H1 (cell line): ENCODE data around the gene TNFRSF1A. TPM values are rescaled to one million over a fixed set of nuclear protein-coding genes. Genes with fewer than 3 reads are reported as not detected.

Experiments
- CTCF ChIA-PET: fragments of 300-600 bp; sonication (Branson Sonifier 250); formaldehyde crosslinking; loops from one replicate; lab custom pipeline; 2021; ENCODE audit not compliant: partially characterized antibody; lab: Charles Lee
- POLR2A ChIA-PET: fragments of 300-600 bp; sonication (Branson Sonifier 250); formaldehyde crosslinking; loops from one replicate; lab custom pipeline; 2021; ENCODE audit warnings: inconsistent platforms; ENCODE audit not compliant: partially characterized antibody; lab: Charles Lee
- DNase-seq, 2 experiments: peaks; one replicate each; pipeline versions ENCODE4 v3.0.0 to v3.0.0-alpha.2; 2010 to 2022; ENCODE audit warnings: low spot score in 2 of 2, low read depth in 1 of 2, mixed read lengths in 1 of 2
- FAIRE-seq: peaks from 2 replicates; lab custom pipeline; 2011; peaks lifted over from hg19 to GRCh38; lab: Jason Lieb, UNC
- H2AFZ ChIP-seq: 2 replicates; pipeline ENCODE4 v1.8.1; 2012; ENCODE audit warnings: low read length, inconsistent platforms
- H2AK5ac ChIP-seq: 2 replicates; pipeline ENCODE4 v1.6.1; 2013; ENCODE audit warnings: low read depth, low read length
- H2BK120ac ChIP-seq: replicated peaks from 2 replicates; pipeline ENCODE3; 2013; ENCODE audit warnings: low read depth, low read length, inconsistent platforms
- H2BK12ac ChIP-seq: 2 replicates; pipeline ENCODE4 v1.6.1; 2013; ENCODE audit warnings: low read depth, low read length
- H2BK15ac ChIP-seq: 2 replicates; pipeline ENCODE4 v1.6.1; 2013; ENCODE audit warnings: low read length
- H2BK20ac ChIP-seq: 2 replicates; pipeline ENCODE4 v1.6.1; 2013; ENCODE audit warnings: low read length
- H2BK5ac ChIP-seq: 2 replicates; pipeline ENCODE4 v1.6.1; 2013; ENCODE audit warnings: low read depth, low read length
- H3K14ac ChIP-seq: 2 replicates; pipeline ENCODE4 v1.6.1; 2013; ENCODE audit warnings: inconsistent platforms; ENCODE audit not compliant: insufficient read length
- H3K18ac ChIP-seq: 2 replicates; pipeline ENCODE4 v1.6.1; 2013; ENCODE audit warnings: low read length; ENCODE audit errors: extremely low read depth
- H3K23ac ChIP-seq: 2 replicates; pipeline ENCODE4 v1.6.1; 2013; ENCODE audit warnings: inconsistent platforms; ENCODE audit not compliant: insufficient read length
- H3K23me2 ChIP-seq: 2 replicates; pipeline ENCODE4 v1.6.1; 2013; ENCODE audit warnings: low read depth, low read length
- H3K27ac ChIP-seq: 2 replicates; pipeline ENCODE4 v1.6.1; 2011; ENCODE audit warnings: low read depth, low read length, inconsistent platforms
- H3K27me3 ChIP-seq, 4 experiments: replicated peaks in 1 of 4; 1 replicate in 1 of 4; 2 replicates in 3 of 4; pipeline versions ENCODE4 v1.6.1 to v1.8.1; 2011 to 2013; ENCODE audit warnings: low read length in 3 of 4, mild to moderate bottlenecking in 3 of 4, inconsistent platforms in 2 of 4, mixed read lengths in 2 of 4, moderate library complexity in 1 of 4; ENCODE audit not compliant: control insufficient read depth in 3 of 4, insufficient read depth in 3 of 4; ENCODE audit errors: extremely low read depth in 1 of 4
- H3K36me3 ChIP-seq, 4 experiments: 2 replicates each; pipeline versions ENCODE4 v1.6.1 to v1.8.1; 2011 to 2013; ENCODE audit warnings: mild to moderate bottlenecking in 4 of 4, low read length in 3 of 4, moderate library complexity in 2 of 4, control low read depth in 1 of 4, inconsistent platforms in 1 of 4; ENCODE audit not compliant: insufficient read depth in 4 of 4, control insufficient read depth in 2 of 4
- H3K4ac ChIP-seq: replicated peaks from 2 replicates; pipeline ENCODE3; 2013; ENCODE audit warnings: low read length, low read depth, mixed read lengths, inconsistent platforms; ENCODE audit not compliant: insufficient read length
- H3K4me1 ChIP-seq, 4 experiments: replicated peaks in 1 of 4; 1 replicate in 1 of 4; 2 replicates in 3 of 4; pipeline versions ENCODE4 v1.6.1 to v1.8.1; 2011 to 2013; ENCODE audit warnings: low read length in 3 of 4, inconsistent platforms in 2 of 4, mixed read lengths in 1 of 4; ENCODE audit not compliant: insufficient read depth in 4 of 4, control insufficient read depth in 3 of 4
- H3K4me2 ChIP-seq, 2 experiments: 2 replicates each; pipeline versions ENCODE4 v1.6.1 to v1.8.1; 2011 to 2013; ENCODE audit warnings: low read depth in 2 of 2, low read length in 2 of 2, control low read depth in 1 of 2, inconsistent platforms in 1 of 2, mild to moderate bottlenecking in 1 of 2; ENCODE audit not compliant: insufficient read depth in 1 of 2
- H3K4me3 ChIP-seq, 4 experiments: fragments of 200-600, 300-600 bp in 1 of 4; sonication (generic), shearing (Covaris generic), sonication (Bioruptor Twin) in 1 of 4; 2 replicates each; pipeline versions ENCODE4 v1.5.1 to v1.8.1; 2011 to 2016; ENCODE audit warnings: low read length in 4 of 4, low read depth in 3 of 4, control low read depth in 2 of 4, inconsistent platforms in 2 of 4, mild to moderate bottlenecking in 2 of 4, mixed read lengths in 1 of 4, moderate library complexity in 1 of 4; ENCODE audit not compliant: insufficient read depth in 2 of 4; ENCODE audit errors: extremely low read depth in 1 of 4
- H3K56ac ChIP-seq: replicated peaks from 2 replicates; pipeline ENCODE3; 2013; ENCODE audit warnings: low read depth, mild to moderate bottlenecking, mixed read lengths, low read length, inconsistent platforms; ENCODE audit not compliant: insufficient read length
- H3K79me1 ChIP-seq: 2 replicates; pipeline ENCODE4 v1.6.1; 2013; ENCODE audit warnings: low read depth, low read length, control low read depth
- H3K79me2 ChIP-seq, 2 experiments: 2 replicates each; pipeline versions ENCODE4 v1.6.1 to v1.8.1; 2012 to 2013; ENCODE audit warnings: low read length in 2 of 2, mild to moderate bottlenecking in 2 of 2, inconsistent platforms in 1 of 2; ENCODE audit not compliant: insufficient read depth in 2 of 2, control insufficient read depth in 1 of 2
- H3K9ac ChIP-seq, 4 experiments: replicated peaks in 1 of 4; 1 replicate in 1 of 4; 2 replicates in 3 of 4; pipeline versions ENCODE4 v1.6.1 to v1.8.1; 2011 to 2013; ENCODE audit warnings: low read depth in 3 of 4, low read length in 3 of 4, control low read depth in 2 of 4, mild to moderate bottlenecking in 2 of 4, moderate library complexity in 2 of 4, inconsistent platforms in 1 of 4; ENCODE audit errors: extremely low read depth in 1 of 4
- H3K9me3 ChIP-seq, 2 experiments: 2 replicates each; pipeline versions ENCODE4 v1.6.1 to v1.8.1; 2012 to 2013; ENCODE audit warnings: mild to moderate bottlenecking in 2 of 2, moderate library complexity in 2 of 2, control low read depth in 1 of 2, inconsistent platforms in 1 of 2, low read depth in 1 of 2, low read length in 1 of 2, mixed read lengths in 1 of 2; ENCODE audit not compliant: insufficient read depth in 2 of 2
- H4K20me1 ChIP-seq, 2 experiments: replicated peaks in 1 of 2; 2 replicates each; pipeline versions ENCODE3 to v1.8.1; 2011 to 2013; ENCODE audit warnings: inconsistent platforms in 2 of 2, low read length in 2 of 2, mild to moderate bottlenecking in 1 of 2; ENCODE audit not compliant: insufficient read depth in 2 of 2, control insufficient read depth in 1 of 2
- H4K5ac ChIP-seq: 2 replicates; pipeline ENCODE4 v1.6.1; 2013; ENCODE audit warnings: low read length, low read depth, mixed read lengths, inconsistent platforms; ENCODE audit not compliant: insufficient read length
- H4K8ac ChIP-seq: 2 replicates; pipeline ENCODE4 v1.8.0; 2013; ENCODE audit warnings: mild to moderate bottlenecking, moderate library complexity, low read length, inconsistent platforms; ENCODE audit not compliant: insufficient read depth; ENCODE audit errors: extremely low read depth
- H4K91ac ChIP-seq: replicated peaks from 2 replicates; pipeline ENCODE3; 2013; ENCODE audit warnings: low read length, mixed read lengths, inconsistent platforms; ENCODE audit not compliant: insufficient read length
- CEBPB ChIP-seq: IDR thresholded peaks from 2 replicates; pipeline ENCODE4 v1.6.1; 2012; ENCODE audit warnings: low read depth, low read length
- CHD2 ChIP-seq: IDR thresholded peaks from 2 replicates; pipeline ENCODE4 v1.6.1; 2012; ENCODE audit warnings: low read length, improper control_type of control experiment
- EP300 ChIP-seq, 2 experiments: IDR thresholded peaks; 1 replicate in 1 of 2; 2 replicates in 1 of 2; pipeline ENCODE4 v1.6.1; 2011 to 2012; ENCODE audit warnings: low read depth in 2 of 2, low read length in 2 of 2, mild to moderate bottlenecking in 2 of 2, borderline replicate concordance in 1 of 2, inconsistent platforms in 1 of 2, moderate library complexity in 1 of 2
- EZH2 ChIP-seq: fragments of 200-600 bp; sonication (generic); IDR thresholded peaks from 2 replicates; pipeline ENCODE4 v1.7.1; 2012; ENCODE audit warnings: low read depth, mild to moderate bottlenecking, moderate library complexity, low read length, inconsistent platforms; ENCODE audit not compliant: severe bottlenecking
- KDM4A ChIP-seq: IDR thresholded peaks from one replicate; pipeline ENCODE4 v1.7.1; 2012; ENCODE audit warnings: low read depth, mild to moderate bottlenecking, moderate library complexity, low read length, inconsistent platforms; ENCODE audit not compliant: severe bottlenecking
- POU5F1 ChIP-seq: IDR thresholded peaks from 2 replicates; pipeline ENCODE4 v1.6.1; 2011; ENCODE audit warnings: low read depth, mild to moderate bottlenecking, low read length, moderate library complexity
- SIRT6 ChIP-seq: IDR thresholded peaks from one replicate; pipeline ENCODE4 v1.7.1; 2012; ENCODE audit warnings: low read length, inconsistent platforms
- TAF1 ChIP-seq: IDR thresholded peaks from 2 replicates; pipeline ENCODE4 v1.6.1; 2011; ENCODE audit warnings: mild to moderate bottlenecking, low read depth, low read length
- ZNF274 ChIP-seq: IDR thresholded peaks from 2 replicates; pipeline ENCODE4 v1.7.0; 2012; ENCODE audit warnings: low read length, borderline replicate concordance; ENCODE audit errors: extremely low read depth
- WGBS, 2 experiments: shearing (Covaris generic) in 1 of 2; methylation state at CpG; one replicate each; pipeline versions ENCODE4 v1.1.6 to v1.1.7; 2013 to 2015; ENCODE audit warnings: low lambda C conversion rate in 2 of 2, mixed read lengths in 2 of 2, inconsistent platforms in 1 of 2, low coverage in 1 of 2, missing lambda C conversion rate in 1 of 2; ENCODE audit not compliant: insufficient replicate concordance in 2 of 2, insufficient coverage in 1 of 2, insufficient read length in 1 of 2; ENCODE audit errors: extremely low coverage in 1 of 2, missing lambda C conversion rate in 1 of 2; 5-methylcytosine and 5-hydroxymethylcytosine counted together
- polyA plus RNA-seq, 7 experiments: library from polyadenylated mRNA; depleted of rRNA in 3 of 7; stranded (reverse) in 5 of 7; unstranded in 2 of 7; fragments of >200 nt in 5 of 7; fragments of 200-250 nt in 2 of 7; gene quantifications; 1 replicate in 5 of 7; 2 replicates in 1 of 7; 4 replicates in 1 of 7; pipeline versions ENCODE4 v1.2.1 to v1.2.3, GENCODE V29; 2011 to 2013; ENCODE audit warnings: missing spikeins in 2 of 7, mixed read lengths in 2 of 7
- total RNA-seq: library from RNA; stranded (reverse); fragmentation: NEBNext Ultra II Directional; extraction: Animal tissue kit (Norgen Biotek cat#: 25700); gene quantifications from 2 replicates; pipeline ENCODE4 v1.2.1, GENCODE V29; 2021
- TF ChIP-seq, protein P1 (sequence below): IDR thresholded peaks from 2 replicates; pipeline ENCODE4 v1.6.1; 2012; ENCODE audit warnings: inconsistent platforms

Gene TNFRSF1A
- total and polyA plus RNA-seq, 2 of the 8 experiments (the other 6 are each of a cell fraction or from before 2014, with no cell fraction given), result 28.7 to 42.1 TPM

DNA sequence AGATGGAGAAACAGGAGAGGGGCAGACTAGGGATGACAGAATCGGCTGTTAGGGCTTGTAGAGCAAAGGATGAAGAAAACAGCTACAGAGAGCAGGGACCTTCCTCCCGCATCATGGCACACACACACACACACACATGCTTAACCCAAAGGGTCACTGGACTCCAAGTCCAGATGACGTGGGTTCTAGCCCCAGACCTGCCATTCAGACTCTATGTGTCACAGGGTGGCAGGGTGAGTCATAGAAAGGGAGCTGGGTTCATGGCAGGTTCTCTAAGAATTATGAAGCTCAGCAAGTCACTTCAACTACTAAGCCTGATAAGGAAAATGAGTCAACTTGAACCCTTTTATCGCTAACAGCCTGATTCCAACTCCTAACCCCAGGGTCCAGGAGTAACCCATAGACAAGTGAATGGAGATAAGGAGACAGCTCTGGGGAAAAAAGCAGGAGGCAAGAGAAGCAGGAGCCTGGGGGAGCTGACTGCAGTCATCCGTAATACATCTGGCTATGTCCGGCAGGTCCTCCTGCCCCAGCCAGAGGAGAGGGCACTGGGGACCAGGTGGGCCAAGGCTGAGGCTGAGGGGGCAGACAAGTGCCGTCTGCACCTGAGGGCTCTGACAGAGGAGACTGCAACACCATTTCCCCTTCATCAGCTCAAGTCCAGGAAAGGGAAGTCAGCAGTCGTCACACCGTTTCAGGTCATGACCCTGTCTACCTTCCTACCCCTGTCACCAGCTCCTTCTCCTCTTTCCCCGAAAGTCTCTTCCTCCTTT lies 3.6 kb upstream of the TNFRSF1A start:
- no peak overlapping the region for H3K14ac ChIP-seq
- H3K27ac ChIP-seq, result no peak overlapping the region
- no peak overlapping the region for H2BK20ac ChIP-seq
- H3K79me1 ChIP-seq, result peaks cover 3% of the 10 kb centered on the region
- H3K9ac ChIP-seq, result no peak overlapping the region
- ChIA-PET CTCF (interaction anchor here (0.8 to 8.9 kb wide), 15 partner anchors 9 to 130 kb away, joined by 3 to 74 read pairs (median 5); no protein-coding TSS in a partner anchor), POLR2A (interaction anchor here (0.5 to 17.1 kb wide), 14 partner anchors 11 to 193 kb away, joined by 3 to 286 read pairs (median 5); partner anchors contain the start of genes SCNN1A and VAMP1)
- DNase-seq (no peak), FAIRE-seq (no peak)
- TF ChIP-seq TAF1 (no peak), KDM4A (no peak), POU5F1 (no peak), SIRT6 (no peak), CEBPB (no peak), CHD2 (no peak), EZH2 (no peak), ZNF274 (no peak), EP300 (IDR thresholded peaks at IDR 0.05; ENCODE audit: borderline replicate concordance in 1 of 2, low read depth in 2 of 2, low read length in 2 of 2) (no peak)
- TF ChIP-seq, protein P1, sequence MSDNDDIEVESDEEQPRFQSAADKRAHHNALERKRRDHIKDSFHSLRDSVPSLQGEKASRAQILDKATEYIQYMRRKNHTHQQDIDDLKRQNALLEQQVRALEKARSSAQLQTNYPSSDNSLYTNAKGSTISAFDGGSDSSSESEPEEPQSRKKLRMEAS, result no peak
- H3K4me1 ChIP-seq, result peaks cover 3 to 17% (median 15%) of the 10 kb centered on the region in 4 experiments
- no peak overlapping the region for H2BK120ac ChIP-seq
- 92% methylated on average over 10 of the region's 10 CpGs; no CpG with 5 or more reads in 1 of the 2 experiments for WGBS, 2 experiments
- H2AK5ac ChIP-seq, result no peak overlapping the region
- H3K18ac ChIP-seq, result no peak overlapping the region
- no peak overlapping the region for H2BK12ac ChIP-seq
- peaks cover 4 to 16% of the 10 kb centered on the region in 2 experiments; a peak in 3 of 4 replicates for H3K79me2 ChIP-seq
- H4K8ac ChIP-seq, result no peak overlapping the region
- no peak overlapping the region for H4K5ac ChIP-seq
- H4K91ac ChIP-seq, result no peak overlapping the region
- H2BK5ac ChIP-seq, result no peak overlapping the region
- H3K27me3 ChIP-seq, result no peaks in the 10 kb centered on the region
- no peak overlapping the region for H3K56ac ChIP-seq
- H2BK15ac ChIP-seq, result 0 out of 2 replicates have a peak overlapping the region, but pooled peaks have one; percentile 67
- H3K36me3 ChIP-seq, result peaks cover 6 to 23% (median 16%) of the 10 kb centered on the region in 4 experiments; a peak in 6 of 8 replicates
- H3K4me2 ChIP-seq, result no peak overlapping the region
- no peaks in the 10 kb centered on the region for H3K9me3 ChIP-seq
- H3K23ac ChIP-seq, result no peak overlapping the region
- H4K20me1 ChIP-seq, result no peaks in the 10 kb centered on the region
- H3K4ac ChIP-seq, result no peak overlapping the region
- H2AFZ ChIP-seq, result no peak overlapping the region
- H3K4me3 ChIP-seq, result no peak overlapping the region
- H3K23me2 ChIP-seq, result peaks cover 11% of the 10 kb centered on the region
